Endothelial cell of umbilical vein (primary cell): ENCODE results near the gene CFAP100. TPM values are rescaled to one million over a fixed set of nuclear protein-coding genes. Genes with fewer than 3 reads are reported as not detected.

Source experiments
- BruUV-seq: library from RNA; stranded (reverse); fragments of 400-500 nt; replicated peaks from 2 replicates; lab custom pipeline; 2021; lab: Mats Ljungman, UMichigan
- CTCF ChIA-PET: fragments of 300-600, 350-600 bp; sonication (Branson Sonifier 250); formaldehyde crosslinking; loops from one replicate; lab custom pipeline; 2021; ENCODE audit warnings: antibody characterized with exemption, inconsistent platforms; lab: Charles Lee
- POLR2A ChIA-PET: fragments of 300-600, 350-600 bp; sonication (Branson Sonifier 250); formaldehyde crosslinking; loops from one replicate; lab custom pipeline; 2021; ENCODE audit warnings: antibody characterized with exemption, inconsistent platforms; lab: Charles Lee
- DNase-seq: peaks from one replicate; pipeline ENCODE4 v3.0.0-alpha.2; 2011; ENCODE audit warnings: low read depth, low spot score
- FAIRE-seq: peaks from 2 replicates; lab custom pipeline; 2011; peaks lifted over from hg19 to GRCh38; lab: Jason Lieb, UNC
- H2AFZ ChIP-seq: 2 replicates; pipeline ENCODE4 v1.6.0; 2012; ENCODE audit warnings: low read depth, low read length, control low read depth, inconsistent platforms
- H3K27ac ChIP-seq: 2 replicates; pipeline ENCODE4 v1.5.1; 2011; ENCODE audit warnings: low read depth, mild to moderate bottlenecking, control low read depth, low read length, moderate library complexity; ENCODE audit not compliant: insufficient read depth
- H3K27me3 ChIP-seq, 2 experiments: 2 replicates each; pipeline versions ENCODE4 v1.6.0 to v1.6.1; 2011; ENCODE audit warnings: low read length in 2 of 2, mixed read lengths in 1 of 2; ENCODE audit not compliant: control insufficient read depth in 2 of 2, insufficient read depth in 2 of 2
- H3K36me3 ChIP-seq, 2 experiments: 2 replicates in 1 of 2; 3 replicates in 1 of 2; pipeline ENCODE4 v1.5.1; 2011; ENCODE audit warnings: low read length in 2 of 2, mild to moderate bottlenecking in 1 of 2, moderate library complexity in 1 of 2; ENCODE audit not compliant: control insufficient read depth in 2 of 2, insufficient read depth in 2 of 2; ENCODE audit errors: extremely low read depth in 1 of 2
- H3K4me1 ChIP-seq: 3 replicates; pipeline ENCODE4 v1.5.1; 2011; ENCODE audit warnings: mild to moderate bottlenecking, low read length; ENCODE audit not compliant: control insufficient read depth, insufficient read depth; ENCODE audit errors: extremely low read depth
- H3K4me2 ChIP-seq: 2 replicates; pipeline ENCODE4 v1.6.1; 2011; ENCODE audit warnings: low read length, control low read depth, mixed read lengths; ENCODE audit not compliant: insufficient read depth
- H3K4me3 ChIP-seq, 3 experiments: fragments of 200-600 bp in 1 of 3; sonication (generic), shearing (Covaris generic) in 1 of 3; replicated peaks in 1 of 3; 2 replicates each; pipeline ENCODE4 v1.5.1; 2011 to 2016; ENCODE audit warnings: control low read depth in 3 of 3, low read length in 3 of 3, mild to moderate bottlenecking in 2 of 3, inconsistent platforms in 1 of 3, low read depth in 1 of 3, moderate library complexity in 1 of 3; ENCODE audit not compliant: insufficient read depth in 1 of 3
- H3K79me2 ChIP-seq: 2 replicates; pipeline ENCODE4 v1.6.0; 2012; ENCODE audit warnings: low read length, inconsistent platforms; ENCODE audit not compliant: control insufficient read depth, insufficient read depth
- H3K9ac ChIP-seq: replicated peaks from 2 replicates; pipeline ENCODE3; 2011; ENCODE audit warnings: low read length, control low read depth; ENCODE audit not compliant: insufficient read depth; ENCODE audit errors: extremely low read depth
- H3K9me1 ChIP-seq: replicated peaks from 3 replicates; pipeline ENCODE4 v1.6.0; 2011; ENCODE audit warnings: mild to moderate bottlenecking, low read length; ENCODE audit not compliant: control insufficient read depth, insufficient read depth; ENCODE audit errors: extremely low read depth
- H3K9me3 ChIP-seq: replicated peaks from 2 replicates; pipeline ENCODE4 v1.5.1; 2012; ENCODE audit warnings: low read length, inconsistent platforms; ENCODE audit not compliant: control insufficient read depth, insufficient read depth
- H4K20me1 ChIP-seq: replicated peaks from 2 replicates; pipeline ENCODE3; 2011; ENCODE audit warnings: mild to moderate bottlenecking, low read length; ENCODE audit not compliant: control insufficient read depth, insufficient read depth; ENCODE audit errors: extremely low read depth
- CTCF ChIP-seq, 2 donors: IDR thresholded peaks; 1 replicate in 1 of 2; 2 replicates in 1 of 2; pipeline ENCODE4 v1.5.1; 2011; ENCODE audit warnings: low read length in 2 of 2, mild to moderate bottlenecking in 2 of 2, moderate library complexity in 2 of 2, control low read depth in 1 of 2, inconsistent platforms in 1 of 2, low read depth in 1 of 2; ENCODE audit not compliant: insufficient read depth in 1 of 2; ENCODE audit errors: extremely low read depth in 1 of 2
- FOS ChIP-seq: IDR thresholded peaks from 2 replicates; pipeline ENCODE4 v1.6.1; 2011; ENCODE audit warnings: mild to moderate bottlenecking, low read length, moderate library complexity, borderline replicate concordance; ENCODE audit not compliant: insufficient read depth
- GATA2 ChIP-seq: IDR thresholded peaks from 2 replicates; pipeline ENCODE4 v1.7.0; 2011; ENCODE audit warnings: low read depth, mild to moderate bottlenecking, moderate library complexity, mixed read lengths, low read length; ENCODE audit not compliant: insufficient read length, insufficient read depth
- JUN ChIP-seq: IDR thresholded peaks from 2 replicates; pipeline ENCODE4 v1.6.1; 2011; ENCODE audit warnings: borderline replicate concordance, low read depth; ENCODE audit not compliant: insufficient read length, insufficient read depth
- MAX ChIP-seq: IDR thresholded peaks from 2 replicates; pipeline ENCODE4 v1.6.1; 2011; ENCODE audit not compliant: insufficient read depth, insufficient read length
- POLR2AphosphoS5 ChIP-seq: IDR thresholded peaks from 2 replicates; pipeline ENCODE4 v1.6.1; 2012; ENCODE audit warnings: low read depth, mild to moderate bottlenecking, control low read depth, low read length, moderate library complexity; ENCODE audit not compliant: insufficient read depth
- dilution Hi-C: fragments of 300-500 bp; cut with MboI; formaldehyde crosslinking; loops from one replicate; pipeline ENCODE4 v1.15.0; 2019; ENCODE audit warnings: low sequenced_read_pairs; ENCODE audit not compliant: extremely low pct_ligation_motif_present
- intact Hi-C: fragments of 100-400 bp; cut with micrococcal nuclease; formaldehyde crosslinking; loops from one replicate; pipeline ENCODE4 v1.10.0; 2022
- polyA plus RNA-seq, 4 experiments: library from polyadenylated mRNA; depleted of rRNA in 3 of 4; stranded (reverse) in 3 of 4; unstranded in 1 of 4; fragments of >200 nt; gene quantifications; 2 replicates each; pipeline versions ENCODE4 v1.2.1 to v1.2.3, GENCODE V29; 2011 to 2012; ENCODE audit warnings: missing spikeins in 1 of 4
- total RNA-seq: library from RNA; stranded (reverse); gene quantifications from 2 replicates; pipeline ENCODE4 v1.2.3, GENCODE V29; 2021

Gene CFAP100
- total and polyA plus RNA-seq, 2 donors (not counting 3 experiments of a cell fraction or from before 2014, with no cell fraction given): not detected

GRCh38 chr3:126452213-126452612 lies 57.5 kb downstream of the CFAP100 start:
- DNase-seq (no peak), FAIRE-seq (no peak)
- H4K20me1 ChIP-seq: no peaks in the 10 kb centered on the region
- no peak overlapping the region for H3K9ac ChIP-seq
- H3K4me2 ChIP-seq: no peak overlapping the region
- no peak for TF ChIP-seq POLR2AphosphoS5
- no peak for TF ChIP-seq JUN
- TF ChIP-seq GATA2: no peak
- no peak for TF ChIP-seq FOS
- no peak for TF ChIP-seq MAX
- TF ChIP-seq CTCF (IDR thresholded peaks at IDR 0.05; ENCODE audit: extremely low read depth in 1 of 2, insufficient read depth in 1 of 2, low read depth in 1 of 2, low read length in 2 of 2): no peak
- H3K79me2 ChIP-seq: peaks cover 3% of the 10 kb centered on the region
- dilution Hi-C loops: no loop called here
- intact Hi-C loops: no loop called here
- CTCF ChIA-PET: interaction anchor here (1.1 kb wide), 1 partner anchor 13 kb away, joined by 3 read pairs; no protein-coding TSS in a partner anchor
- H3K4me3 ChIP-seq: no peak overlapping the region
- H3K27ac ChIP-seq: no peak overlapping the region
- no TSS peak for BruUV-seq
- H3K4me1 ChIP-seq: no peaks in the 10 kb centered on the region
- H3K9me3 ChIP-seq: no peaks in the 10 kb centered on the region
- H3K9me1 ChIP-seq: no peaks in the 10 kb centered on the region
- no peaks in the 10 kb centered on the region for H3K27me3 ChIP-seq
- H3K36me3 ChIP-seq: peaks cover 3 to 24% of the 10 kb centered on the region in 2 experiments
- no peak overlapping the region for H2AFZ ChIP-seq
- POLR2A ChIA-PET: no interaction called here
